Transverse colon (tissue), 4 donors: Measurements from ENCODE around the gene STK35.

ENCODE experiments used
- CTCF ChIP-seq, 5 experiments: fragments of 200-600 bp in 3 of 5; fragments of 450-650 bp in 2 of 5; sonication (generic) in 3 of 5; IDR thresholded peaks; 1 replicate in 2 of 5; 2 replicates in 3 of 5; pipeline ENCODE4 v1.5.1; 2016 to 2017; ENCODE audit warnings: antibody characterized with exemption in 5 of 5, inconsistent platforms in 3 of 5, mild to moderate bottlenecking in 2 of 5, moderate library complexity in 1 of 5
- POLR2AphosphoS5 ChIP-seq, 3 donors: sonication (generic); formaldehyde crosslinking; IDR thresholded peaks; one replicate each; pipeline ENCODE4 v1.6.1; 2016; ENCODE audit warnings: antibody characterized with exemption in 3 of 3

- TF ChIP-seq POLR2AphosphoS5 (IDR thresholded peaks at IDR 0.05), result no peak
- no peak for TF ChIP-seq CTCF (IDR thresholded peaks at IDR 0.05)
Measured at GRCh38 chr20:2156224-2156623, 54.6 kb downstream of the STK35 start.
